ENCODE measurements around the gene NRAP. TPM values are rescaled to one million over a fixed set of nuclear protein-coding genes. Genes with fewer than 3 reads are reported as not detected.

The NRAP gene
- total RNA-seq, 1 donor from 2014 or later = not detected

GRCh38 chr10:113620511-113620910, 43.3 kb downstream of the NRAP start:
- Mint-ChIP-seq H3K9me3 (no peaks in the 10 kb centered on the region), H3K4me3 (no peak overlapping the region), H3K27me3 (ENCODE audit: low read depth) (peaks cover 14% of the 10 kb centered on the region), H3K4me1 (peaks cover 36% of the 10 kb centered on the region), H3K27ac (ENCODE audit: unreplicated experiment) (no peak overlapping the region), H3K36me3 (ENCODE audit: low read depth) (no peaks in the 10 kb centered on the region)
- no peak for DNase-seq (ENCODE audit: low read depth, low spot score)
- no peak for TF ChIP-seq CTCF (conservative IDR thresholded peaks at IDR 0.05)

DNA sequence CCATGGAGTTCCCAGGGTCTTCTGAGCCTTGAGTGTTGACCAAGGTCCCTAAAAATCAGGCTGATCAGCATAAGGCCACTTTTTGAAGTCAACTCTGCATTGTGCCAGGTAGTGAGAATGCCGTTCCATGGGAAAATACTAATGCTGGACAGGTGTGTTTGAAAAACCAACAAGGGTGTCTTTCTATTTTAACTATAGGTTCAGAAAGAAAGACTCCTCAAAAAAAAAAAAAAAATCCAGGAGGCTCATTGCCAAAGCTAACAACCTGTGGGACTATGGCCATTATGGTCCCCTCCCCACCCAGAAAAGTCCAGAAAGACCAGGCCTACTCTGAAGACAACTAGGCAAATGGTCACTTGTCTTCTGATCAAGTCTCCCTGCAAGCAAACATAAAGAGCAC, 44.4 kb downstream of the NRAP start:
- H3K27ac Mint-ChIP-seq (ENCODE audit: unreplicated experiment) = no peak overlapping the region
- no peaks in the 10 kb centered on the region for H3K9me3 Mint-ChIP-seq
- peaks cover 46% of the 10 kb centered on the region for H3K4me1 Mint-ChIP-seq
- H3K27me3 Mint-ChIP-seq (ENCODE audit: low read depth) = peaks cover 12% of the 10 kb centered on the region
- no peak for DNase-seq (ENCODE audit: low read depth, low spot score)
- H3K36me3 Mint-ChIP-seq (ENCODE audit: low read depth) = no peaks in the 10 kb centered on the region
- no peak overlapping the region for H3K4me3 Mint-ChIP-seq
- no peak for TF ChIP-seq CTCF (conservative IDR thresholded peaks at IDR 0.05)

- no peak for DNase-seq (ENCODE audit: low read depth, low spot score)
- Mint-ChIP-seq H3K27me3 (ENCODE audit: low read depth) (peaks cover 12% of the 10 kb centered on the region), H3K4me1 (peaks cover 55% of the 10 kb centered on the region), H3K4me3 (no peak overlapping the region), H3K36me3 (ENCODE audit: low read depth) (no peaks in the 10 kb centered on the region), H3K27ac (ENCODE audit: unreplicated experiment) (no peak overlapping the region), H3K9me3 (no peaks in the 10 kb centered on the region)
- TF ChIP-seq CTCF (conservative IDR thresholded peaks at IDR 0.05) = no peak
Measured at GRCh38 chr10:113618338-113618737, 45.5 kb downstream of the NRAP start.

DNA sequence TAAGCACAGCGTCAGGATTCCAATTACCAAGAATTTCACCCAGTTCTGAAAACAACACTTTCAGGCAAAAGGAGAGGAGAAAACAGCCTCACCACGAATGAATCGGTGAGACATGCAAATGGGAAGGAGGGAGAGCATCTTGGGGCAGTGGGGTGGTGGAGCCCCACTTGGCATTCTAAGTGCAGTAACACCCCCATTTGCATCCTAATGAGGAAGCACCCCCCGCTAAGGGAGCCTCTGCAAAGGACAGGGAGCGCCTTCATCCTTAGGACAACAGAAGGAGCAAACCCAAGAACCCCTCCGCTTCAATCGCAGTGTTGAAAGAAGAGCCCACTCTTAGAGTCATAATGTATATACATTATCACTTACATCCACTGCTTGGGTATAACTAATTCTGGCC, 46.8 kb downstream of the NRAP start:
- no peaks in the 10 kb centered on the region for H3K9me3 Mint-ChIP-seq
- no peak for TF ChIP-seq CTCF (conservative IDR thresholded peaks at IDR 0.05)
- peaks cover 7% of the 10 kb centered on the region for H3K27me3 Mint-ChIP-seq (ENCODE audit: low read depth)
- no peaks in the 10 kb centered on the region for H3K36me3 Mint-ChIP-seq (ENCODE audit: low read depth)
- no peak for DNase-seq (ENCODE audit: low read depth, low spot score)
- peaks cover 63% of the 10 kb centered on the region for H3K4me1 Mint-ChIP-seq
- peak overlapping the region; percentile 42 for H3K4me3 Mint-ChIP-seq
- no peak overlapping the region for H3K27ac Mint-ChIP-seq (ENCODE audit: unreplicated experiment)

- Mint-ChIP-seq H3K4me1 (peaks cover 69% of the 10 kb centered on the region), H3K36me3 (ENCODE audit: low read depth) (no peaks in the 10 kb centered on the region), H3K27ac (ENCODE audit: unreplicated experiment) (no peak overlapping the region), H3K27me3 (ENCODE audit: low read depth) (peaks cover 5% of the 10 kb centered on the region), H3K4me3 (peak overlapping the region; percentile 42), H3K9me3 (no peaks in the 10 kb centered on the region)
- DNase-seq (ENCODE audit: low read depth, low spot score) = peak; percentile 36
- peak; percentile 60 for TF ChIP-seq CTCF (conservative IDR thresholded peaks at IDR 0.05)
Measured at GRCh38 chr10:113616244-113617074, 47.4 kb downstream of the NRAP start.

Data from neural crest cell (in vitro differentiated cells).